ENCODE data around the gene SMYD2. TPM values are rescaled to one million over a fixed set of nuclear protein-coding genes. Genes with fewer than 3 reads are reported as not detected.
A peak's percentile ranks its signal among the peaks of the same experiment; 100 is the strongest.

Gene SMYD2
- total RNA-seq, 4 donors from 2014 or later, result 6.8 to 41.3 (median 19.2) TPM

- H3K4me1 ChIP-seq, result peaks cover 0 to 5% of the 10 kb centered on the region in 2 donors
- no peaks in the 10 kb centered on the region for H3K9me3 ChIP-seq
- no peaks in the 10 kb centered on the region for H3K27me3 ChIP-seq
- DNase-seq, result no peak
- H3K4me3 ChIP-seq, result no peak overlapping the region
- no peak overlapping the region for H3K27ac ChIP-seq
- intact Hi-C loops (cut with DNase I; ENCODE audit: low total_unique reads), result no loop called here
- TF ChIP-seq POLR2A (IDR thresholded peaks at IDR 0.05), result no peak
- TF ChIP-seq CTCF (IDR thresholded peaks at IDR 0.05), result no peak
- no peaks in the 10 kb centered on the region for H3K36me3 ChIP-seq
Measured at GRCh38 chr1:214277704-214278635, 3.0 kb upstream of the SMYD2 start.

- no peaks in the 10 kb centered on the region for H3K27me3 ChIP-seq
- peak overlapping the region; percentile 79 to 91 for H3K27ac ChIP-seq
- H3K4me1 ChIP-seq, result peaks cover 0 to 5% of the 10 kb centered on the region in 2 donors
- TF ChIP-seq POLR2A (IDR thresholded peaks at IDR 0.05) (no peak), CTCF (IDR thresholded peaks at IDR 0.05) (no peak)
- H3K36me3 ChIP-seq, result no peaks in the 10 kb centered on the region
- no peaks in the 10 kb centered on the region for H3K9me3 ChIP-seq
- H3K4me3 ChIP-seq, result peak overlapping the region; percentile 61 to 91
- intact Hi-C loops (cut with DNase I; ENCODE audit: low total_unique reads), result no loop called here
- DNase-seq, result peak; percentile 20 to 21
Measured at GRCh38 chr1:214280386-214281020, 456 bp upstream of the SMYD2 start.

- Histone ChIP-seq H3K9me3 (no peaks in the 10 kb centered on the region), H3K4me1 (peaks cover 0 to 5% of the 10 kb centered on the region in 2 donors), H3K4me3 (peak overlapping the region; percentile 61 to 91), H3K27me3 (no peaks in the 10 kb centered on the region), H3K27ac (peak overlapping the region; percentile 79 to 91), H3K36me3 (no peaks in the 10 kb centered on the region)
- TF ChIP-seq CTCF (IDR thresholded peaks at IDR 0.05), result no peak
- TF ChIP-seq POLR2A (IDR thresholded peaks at IDR 0.05), result no peak
- intact Hi-C loops (cut with DNase I; ENCODE audit: low total_unique reads), result no loop called here
- peak; percentile 44 to 61 for DNase-seq
Measured at GRCh38 chr1:214281720-214282629, 1.0 kb downstream of the SMYD2 start.

- H3K27me3 ChIP-seq, result no peaks in the 10 kb centered on the region
- H3K27ac ChIP-seq, result no peak overlapping the region
- H3K9me3 ChIP-seq, result no peaks in the 10 kb centered on the region
- no peak for DNase-seq
- intact Hi-C loops (cut with DNase I; ENCODE audit: low total_unique reads), result no loop called here
- no peak overlapping the region for H3K4me3 ChIP-seq
- H3K36me3 ChIP-seq, result no peaks in the 10 kb centered on the region
- no peak for TF ChIP-seq CTCF (IDR thresholded peaks at IDR 0.05)
- TF ChIP-seq POLR2A (IDR thresholded peaks at IDR 0.05), result no peak
- H3K4me1 ChIP-seq, result peaks cover 0 to 5% of the 10 kb centered on the region in 2 donors
Measured at GRCh38 chr1:214282630-214283242, 1.8 kb downstream of the SMYD2 start.
